ENCODE data around the gene ITGAX. TPM values are rescaled to one million over a fixed set of nuclear protein-coding genes. Genes with fewer than 3 reads are reported as not detected.

The ITGAX gene
- total RNA-seq, 4 donors from 2014 or later: 1.1 to 2.0 (median 1.2) TPM; not detected in 1

- peaks cover under 1% of the 10 kb centered on the region for H3K27me3 ChIP-seq
- TF ChIP-seq EP300 (IDR thresholded peaks at IDR 0.05) (no peak), CTCF (IDR thresholded peaks at IDR 0.05) (no peak), POLR2AphosphoS5 (IDR thresholded peaks at IDR 0.05) (no peak), POLR2A (IDR thresholded peaks at IDR 0.05) (no peak)
- H3K36me3 ChIP-seq: no peaks in the 10 kb centered on the region
- DNase-seq (ENCODE audit: low spot score in 2 of 2): no peak
- 58% methylated on average over 5 of the region's 83 CpGs for WGBS
- H3K27ac ChIP-seq: no peak overlapping the region
- peak overlapping the region; percentile 44 for H3K4me3 ChIP-seq
- H3K4me1 ChIP-seq: peaks cover 16% of the 10 kb centered on the region
- H3K9me3 ChIP-seq: no peaks in the 10 kb centered on the region
Measured at GRCh38 chr16:31427441-31428278, 72.7 kb downstream of the ITGAX start.

GRCh38 chr16:31428279-31428597 lies 73.3 kb downstream of the ITGAX start, which contains the start of gene COX6A2:
TSS of gene COX6A2 (minus strand) at chr16:31428360. CDS start at chr16:31428325, 35 bp downstream.
- H3K27me3 ChIP-seq: no peaks in the 10 kb centered on the region
- DNase-seq (ENCODE audit: low spot score in 2 of 2): no peak
- no peaks in the 10 kb centered on the region for H3K9me3 ChIP-seq
- peaks cover 16% of the 10 kb centered on the region for H3K4me1 ChIP-seq
- TF ChIP-seq POLR2A (IDR thresholded peaks at IDR 0.05): no peak
- TF ChIP-seq EP300 (IDR thresholded peaks at IDR 0.05): no peak
- TF ChIP-seq CTCF (IDR thresholded peaks at IDR 0.05): no peak
- no peak for TF ChIP-seq POLR2AphosphoS5 (IDR thresholded peaks at IDR 0.05)
- H3K36me3 ChIP-seq: no peaks in the 10 kb centered on the region
- no peak within 1 kb of the TSS for H3K27ac ChIP-seq
- WGBS: 69% methylated on average over 7 of the region's 7 CpGs
- peak within 1 kb of the TSS; percentile 44 for H3K4me3 ChIP-seq

- no peak overlapping the region for H3K27ac ChIP-seq
- no peaks in the 10 kb centered on the region for H3K9me3 ChIP-seq
- DNase-seq (ENCODE audit: low spot score in 2 of 2): no peak
- peaks cover 16% of the 10 kb centered on the region for H3K4me1 ChIP-seq
- 71% methylated on average over 7 of the region's 7 CpGs for WGBS
- H3K4me3 ChIP-seq: no peak overlapping the region
- no peaks in the 10 kb centered on the region for H3K27me3 ChIP-seq
- TF ChIP-seq POLR2A (IDR thresholded peaks at IDR 0.05) (no peak), CTCF (IDR thresholded peaks at IDR 0.05) (no peak), POLR2AphosphoS5 (IDR thresholded peaks at IDR 0.05) (no peak), EP300 (IDR thresholded peaks at IDR 0.05) (no peak)
- H3K36me3 ChIP-seq: no peaks in the 10 kb centered on the region
Measured at GRCh38 chr16:31428638-31429247, 73.8 kb downstream of the ITGAX start.

GRCh38 chr16:31429314-31429713 lies 74.3 kb downstream of the ITGAX start:
- no peak for DNase-seq (ENCODE audit: low spot score in 2 of 2)
- TF ChIP-seq CTCF (IDR thresholded peaks at IDR 0.05) (no peak), POLR2A (IDR thresholded peaks at IDR 0.05) (no peak), EP300 (IDR thresholded peaks at IDR 0.05) (no peak), POLR2AphosphoS5 (IDR thresholded peaks at IDR 0.05) (no peak)
- WGBS: 4% methylated on average over 1 of the region's 1 CpG
- Histone ChIP-seq H3K27ac (no peak overlapping the region), H3K4me3 (no peak overlapping the region), H3K4me1 (peaks cover 16% of the 10 kb centered on the region), H3K27me3 (no peaks in the 10 kb centered on the region), H3K9me3 (no peaks in the 10 kb centered on the region), H3K36me3 (no peaks in the 10 kb centered on the region)

GRCh38 chr16:31429796-31430195 lies 74.8 kb downstream of the ITGAX start:
- 95% methylated on average over 3 of the region's 3 CpGs for WGBS
- TF ChIP-seq POLR2AphosphoS5 (IDR thresholded peaks at IDR 0.05) (no peak), POLR2A (IDR thresholded peaks at IDR 0.05) (no peak), EP300 (IDR thresholded peaks at IDR 0.05) (no peak), CTCF (IDR thresholded peaks at IDR 0.05) (no peak)

More at GRCh38 chr16:31429796-31430195, 74.8 kb downstream of the ITGAX start:
- Histone ChIP-seq H3K4me3 (no peak overlapping the region), H3K9me3 (no peaks in the 10 kb centered on the region), H3K36me3 (no peaks in the 10 kb centered on the region), H3K27me3 (no peaks in the 10 kb centered on the region), H3K4me1 (peaks cover 16% of the 10 kb centered on the region), H3K27ac (no peak overlapping the region)
- DNase-seq (ENCODE audit: low spot score in 2 of 2): no peak

Measured in suprapubic skin (tissue), 4 donors.